ENCODE measurements around the gene PARD3B. TPM values are rescaled to one million over a fixed set of nuclear protein-coding genes. Genes with fewer than 3 reads are reported as not detected.

Gene PARD3B
- total RNA-seq, 1 experiment from 2014 or later, result 7.6 TPM

DNA sequence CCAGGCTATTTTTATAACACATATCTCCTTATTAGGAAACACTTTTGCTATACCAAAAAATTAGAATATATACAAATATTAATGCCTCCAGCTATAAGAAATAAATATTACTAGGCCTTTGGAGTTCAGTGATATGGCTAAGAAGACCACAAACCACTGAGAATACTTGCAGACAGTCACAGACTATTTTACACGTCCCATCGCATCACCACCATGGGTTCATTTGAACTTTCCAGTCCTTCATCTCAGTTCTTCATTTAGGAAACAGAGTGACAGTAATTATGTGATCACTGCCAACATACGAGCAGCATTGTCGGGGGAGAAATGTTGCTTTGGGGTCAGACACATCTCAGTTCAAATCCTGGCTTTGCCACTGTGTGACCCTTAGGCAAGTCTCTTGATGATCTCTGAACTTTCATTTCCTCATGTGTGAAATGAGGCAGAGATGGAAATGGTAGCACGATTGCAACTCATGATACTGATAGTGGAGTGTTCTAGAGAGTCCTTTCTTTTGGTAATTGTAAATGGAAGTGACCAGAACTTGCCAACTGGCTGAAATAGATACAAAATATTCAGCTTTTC lies 998.1 kb downstream of the PARD3B start:
- CTCF ChIA-PET, result no interaction called here
- TF ChIP-seq, protein P1, sequence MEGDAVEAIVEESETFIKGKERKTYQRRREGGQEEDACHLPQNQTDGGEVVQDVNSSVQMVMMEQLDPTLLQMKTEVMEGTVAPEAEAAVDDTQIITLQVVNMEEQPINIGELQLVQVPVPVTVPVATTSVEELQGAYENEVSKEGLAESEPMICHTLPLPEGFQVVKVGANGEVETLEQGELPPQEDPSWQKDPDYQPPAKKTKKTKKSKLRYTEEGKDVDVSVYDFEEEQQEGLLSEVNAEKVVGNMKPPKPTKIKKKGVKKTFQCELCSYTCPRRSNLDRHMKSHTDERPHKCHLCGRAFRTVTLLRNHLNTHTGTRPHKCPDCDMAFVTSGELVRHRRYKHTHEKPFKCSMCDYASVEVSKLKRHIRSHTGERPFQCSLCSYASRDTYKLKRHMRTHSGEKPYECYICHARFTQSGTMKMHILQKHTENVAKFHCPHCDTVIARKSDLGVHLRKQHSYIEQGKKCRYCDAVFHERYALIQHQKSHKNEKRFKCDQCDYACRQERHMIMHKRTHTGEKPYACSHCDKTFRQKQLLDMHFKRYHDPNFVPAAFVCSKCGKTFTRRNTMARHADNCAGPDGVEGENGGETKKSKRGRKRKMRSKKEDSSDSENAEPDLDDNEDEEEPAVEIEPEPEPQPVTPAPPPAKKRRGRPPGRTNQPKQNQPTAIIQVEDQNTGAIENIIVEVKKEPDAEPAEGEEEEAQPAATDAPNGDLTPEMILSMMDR (conservative IDR thresholded peaks at IDR 0.05; ENCODE audit: low read depth, low read length), result no peak
- no peak for TF ChIP-seq EZH2 (IDR thresholded peaks at IDR 0.05; ENCODE audit: borderline replicate concordance, low read depth, low read length, poor library complexity, severe bottlenecking)
- Histone ChIP-seq H3K4me3 (ENCODE audit: low read depth, low read length, poor library complexity, severe bottlenecking) (no peak overlapping the region), H3K27me3 (replicated peaks; ENCODE audit: insufficient read depth, low read depth, low read length, poor library complexity) (no peaks in the 10 kb centered on the region), H3K4me1 (ENCODE audit: insufficient read depth, low read length, poor library complexity, severe bottlenecking) (no peaks in the 10 kb centered on the region), H3K36me3 (ENCODE audit: insufficient read depth, low read length, poor library complexity, severe bottlenecking) (no peaks in the 10 kb centered on the region), H3K9me3 (ENCODE audit: low read depth, low read length, poor library complexity, severe bottlenecking) (no peaks in the 10 kb centered on the region), H3K27ac (ENCODE audit: low read depth, low read length, poor library complexity, severe bottlenecking) (no peak overlapping the region)
- intact Hi-C loops (cut with micrococcal nuclease; ENCODE audit: unreplicated experiment), result no loop called here
- no TSS peak for BruUV-seq (replicated peaks)
- POLR2A ChIA-PET (ENCODE audit: low non-redundant PET), result no interaction called here
- no peak for DNase-seq (ENCODE audit: low spot score)

DNA sequence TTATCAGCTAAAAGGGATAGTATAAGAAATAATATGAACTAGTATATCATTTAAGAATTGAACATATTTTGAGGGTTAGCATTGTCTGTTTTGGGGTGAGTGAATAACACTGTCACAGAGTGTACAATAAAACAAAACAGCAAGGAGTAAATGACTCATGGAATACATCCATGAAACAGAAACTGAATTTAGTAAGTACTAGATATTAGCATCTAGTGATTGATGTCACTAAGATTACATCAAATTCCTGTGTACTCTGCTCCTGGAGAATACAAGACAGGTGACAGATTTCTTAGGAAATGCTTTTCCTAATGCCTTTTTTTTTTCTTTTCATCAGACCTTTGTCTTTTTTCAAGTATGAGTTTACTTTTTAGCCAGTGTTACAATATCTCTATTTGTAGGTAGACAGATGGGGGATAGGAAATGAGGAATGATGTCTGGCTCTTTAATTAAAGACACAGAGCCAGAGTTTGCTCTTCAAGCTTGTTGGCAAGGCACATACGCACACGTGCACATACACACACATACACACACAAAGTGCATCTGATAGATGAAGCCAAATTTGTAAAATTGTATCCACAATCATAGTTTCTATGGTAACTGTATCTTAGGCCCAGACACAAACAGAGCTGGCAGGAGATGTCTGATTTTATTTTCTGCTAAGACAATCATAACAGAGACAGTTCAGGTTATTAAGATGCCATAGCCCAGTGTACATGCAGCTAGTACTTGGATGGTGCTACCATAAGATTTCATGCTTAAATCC lies 998.8 kb downstream of the PARD3B start:
- CTCF ChIA-PET, result no interaction called here
- POLR2A ChIA-PET (ENCODE audit: low non-redundant PET), result no interaction called here
- H3K4me3 ChIP-seq (ENCODE audit: low read depth, low read length, poor library complexity, severe bottlenecking), result no peak overlapping the region
- no TSS peak for BruUV-seq (replicated peaks)
- no peak for DNase-seq (ENCODE audit: low spot score)
- no peaks in the 10 kb centered on the region for H3K9me3 ChIP-seq (ENCODE audit: low read depth, low read length, poor library complexity, severe bottlenecking)
- H3K4me1 ChIP-seq (ENCODE audit: insufficient read depth, low read length, poor library complexity, severe bottlenecking), result no peaks in the 10 kb centered on the region
- no peak overlapping the region for H3K27ac ChIP-seq (ENCODE audit: low read depth, low read length, poor library complexity, severe bottlenecking)
- H3K36me3 ChIP-seq (ENCODE audit: insufficient read depth, low read length, poor library complexity, severe bottlenecking), result no peaks in the 10 kb centered on the region
- TF ChIP-seq, protein P1 (conservative IDR thresholded peaks at IDR 0.05; ENCODE audit: low read depth, low read length), result no peak
- no peak for TF ChIP-seq EZH2 (IDR thresholded peaks at IDR 0.05; ENCODE audit: borderline replicate concordance, low read depth, low read length, poor library complexity, severe bottlenecking)
- intact Hi-C loops (cut with micrococcal nuclease; ENCODE audit: unreplicated experiment), result no loop called here
- H3K27me3 ChIP-seq (replicated peaks; ENCODE audit: insufficient read depth, low read depth, low read length, poor library complexity), result no peaks in the 10 kb centered on the region

- ChIA-PET POLR2A (ENCODE audit: low non-redundant PET) (no interaction called here), CTCF (no interaction called here)
- Histone ChIP-seq H3K36me3 (ENCODE audit: insufficient read depth, low read length, poor library complexity, severe bottlenecking) (no peaks in the 10 kb centered on the region), H3K4me3 (ENCODE audit: low read depth, low read length, poor library complexity, severe bottlenecking) (no peak overlapping the region), H3K4me1 (ENCODE audit: insufficient read depth, low read length, poor library complexity, severe bottlenecking) (no peaks in the 10 kb centered on the region), H3K27me3 (replicated peaks; ENCODE audit: insufficient read depth, low read depth, low read length, poor library complexity) (no peaks in the 10 kb centered on the region), H3K9me3 (ENCODE audit: low read depth, low read length, poor library complexity, severe bottlenecking) (no peaks in the 10 kb centered on the region), H3K27ac (ENCODE audit: low read depth, low read length, poor library complexity, severe bottlenecking) (no peak overlapping the region)
- TF ChIP-seq, protein P1 (conservative IDR thresholded peaks at IDR 0.05; ENCODE audit: low read depth, low read length), result no peak
- TF ChIP-seq EZH2 (IDR thresholded peaks at IDR 0.05; ENCODE audit: borderline replicate concordance, low read depth, low read length, poor library complexity, severe bottlenecking), result no peak
- no TSS peak for BruUV-seq (replicated peaks)
- no peak for DNase-seq (ENCODE audit: low spot score)
- intact Hi-C loops (cut with micrococcal nuclease; ENCODE audit: unreplicated experiment), result no loop called here
Measured at GRCh38 chr2:205545971-205546816, 1000.9 kb downstream of the PARD3B start.

Measured in A673 (cell line).